GM21447 (cell line): Measurements from ENCODE around the gene MTFR1L.

Experiments
- ATAC-seq: cut with Tn5 transposase; IDR thresholded peaks from one replicate; pipeline ENCODE4 v1.9.1; 2021; ENCODE audit not compliant: unreplicated experiment

The MTFR1L gene

GRCh38 chr1:25819491-25820246 is at the start of gene MTFR1L:
MTFR1L (plus strand) TSS chr1:25819954; CDS start chr1:25823105, 3,151 bp downstream.
- ATAC-seq, result peak; percentile 84

GRCh38 chr1:25770541-25771220 is 49.1 kb upstream of the MTFR1L start:
- no peak for ATAC-seq

- no peak for ATAC-seq
Measured at GRCh38 chr1:25771221-25772114, 48.3 kb upstream of the MTFR1L start.

GRCh38 chr1:25772164-25772563 is 47.6 kb upstream of the MTFR1L start:
- no peak for ATAC-seq

GRCh38 chr1:25772692-25773245 is 47.0 kb upstream of the MTFR1L start:
- no peak for ATAC-seq

GRCh38 chr1:25773441-25774125 is 46.2 kb upstream of the MTFR1L start:
- ATAC-seq, result no peak

- ATAC-seq, result no peak
Measured at GRCh38 chr1:25774206-25774803, 45.4 kb upstream of the MTFR1L start.

GRCh38 chr1:25774921-25775771 is 44.6 kb upstream of the MTFR1L start:
- ATAC-seq, result no peak

- no peak for ATAC-seq
Measured at GRCh38 chr1:25779388-25779787, 40.4 kb upstream of the MTFR1L start.

GRCh38 chr1:25779894-25780293 is 39.9 kb upstream of the MTFR1L start:
- ATAC-seq, result no peak

- no peak for ATAC-seq
Measured at GRCh38 chr1:25780318-25781129, 39.2 kb upstream of the MTFR1L start.

GRCh38 chr1:25781130-25781433 is 38.7 kb upstream of the MTFR1L start:
- no peak for ATAC-seq

- ATAC-seq, result no peak
Measured at GRCh38 chr1:25782608-25783201, 37.0 kb upstream of the MTFR1L start.

- no peak for ATAC-seq
Measured at GRCh38 chr1:25784575-25785051, 35.1 kb upstream of the MTFR1L start.

- ATAC-seq, result no peak
Measured at GRCh38 chr1:25785333-25786067, 34.3 kb upstream of the MTFR1L start.

GRCh38 chr1:25786887-25787759 is 32.6 kb upstream of the MTFR1L start:
- no peak for ATAC-seq
